Measurements from ENCODE around the gene ATP8B4. TPM values are rescaled to one million over a fixed set of nuclear protein-coding genes. Genes with fewer than 3 reads are reported as not detected.

The ATP8B4 gene
- total and polyA plus RNA-seq, 10 of the 15 experiments (the other 5 are each of a cell fraction or from before 2014, with no cell fraction given), result 0.02 to 0.94 (median 0.19) TPM

- RAD21 ChIA-PET (ENCODE audit: unreplicated experiment), result interaction anchor here (1.1 to 1.5 kb wide), 2 partner anchors 165 to 168 kb away, joined by 3 to 9 read pairs; no protein-coding TSS in a partner anchor
- Histone ChIP-seq H3K79me2 (ENCODE audit: control insufficient read depth, insufficient read depth, low read length) (no peaks in the 10 kb centered on the region), H3K4me2 (ENCODE audit: control insufficient read depth, insufficient read depth) (no peak overlapping the region), H2AFZ (ENCODE audit: control insufficient read depth, low read depth, low read length) (no peak overlapping the region), H3K27me3 (replicated peaks in 1 of 2; ENCODE audit: control insufficient read depth in 2 of 2, insufficient read depth in 2 of 2, low read length in 1 of 2) (no peaks in the 10 kb centered on the region; a peak in 1 of 4 replicates), H3K4me3 (no peak overlapping the region), H3K9me3 (replicated peaks; ENCODE audit: control insufficient read depth, insufficient read depth, low read length) (no peaks in the 10 kb centered on the region; the same call in 2 of the 3 replicates), H3K36me3 (ENCODE audit: control insufficient read depth in 2 of 2, insufficient read depth in 2 of 2, low read length in 1 of 2) (no peaks in the 10 kb centered on the region), H3K9ac (ENCODE audit: control insufficient read depth, insufficient read depth, low read length) (no peak overlapping the region), H3K4me1 (ENCODE audit: control insufficient read depth, insufficient read depth, low read length) (no peaks in the 10 kb centered on the region), H4K20me1 (ENCODE audit: control insufficient read depth, insufficient read depth) (no peaks in the 10 kb centered on the region), H3K27ac (ENCODE audit: control insufficient read depth, insufficient read depth) (no peak overlapping the region)
- no peak for DNase-seq (ENCODE audit: low read depth, low spot score)
- CTCF ChIA-PET, result interaction anchor here (0.7 to 1.8 kb wide), 3 partner anchors 17 to 895 kb away, joined by 3 to 14 read pairs (median 3); no protein-coding TSS in a partner anchor
- in situ Hi-C loops (cut with MboI) (no loop called here), intact Hi-C loops (cut with micrococcal nuclease; ENCODE audit: unreplicated experiment) (no loop called here)
- FAIRE-seq, result no peak
- no peak for ATAC-seq
- SMC1A ChIA-PET (ENCODE audit: uncharacterized antibody, unreplicated experiment), result interaction anchor here (1.0 to 4.2 kb wide), 4 partner anchors 31 to 170 kb away, joined by 3 to 18 read pairs (median 4); no protein-coding TSS in a partner anchor
- POLR2A ChIA-PET, result interaction anchor here (0.7 kb wide), 1 partner anchor 264 kb away, joined by 3 read pairs; no protein-coding TSS in a partner anchor
- 86% methylated on average over 2 of the region's 2 CpGs for WGBS (ENCODE audit: insufficient coverage, insufficient replicate concordance, low lambda C conversion rate, missing lambda C conversion rate)
- no peak for TF ChIP-seq TBL1XR1 (IDR thresholded peaks at IDR 0.05; ENCODE audit: low read depth, low read length)
- TF ChIP-seq DPF2 (IDR thresholded peaks at IDR 0.05), result no peak
- no peak for TF ChIP-seq KDM1A (IDR thresholded peaks at IDR 0.05; ENCODE audit: borderline replicate concordance)
- no peak for TF ChIP-seq FOXM1 (IDR thresholded peaks at IDR 0.05; ENCODE audit: low read depth, low read length)
- no peak for TF ChIP-seq HDAC2 (IDR thresholded peaks at IDR 0.05)
- TF ChIP-seq ESRRA (IDR thresholded peaks at IDR 0.05; ENCODE audit: low read length), result no peak
- no peak for TF ChIP-seq ZSCAN29 (IDR thresholded peaks at IDR 0.05)
- no peak for TF ChIP-seq SMAD1 (IDR thresholded peaks at IDR 0.05; ENCODE audit: low read depth, partially characterized antibody)
- TF ChIP-seq KLF5 (IDR thresholded peaks at IDR 0.05; ENCODE audit: partially characterized antibody), result no peak
- TF ChIP-seq IRF4 (IDR thresholded peaks at IDR 0.05; ENCODE audit: low read depth, low read length), result no peak
- no peak for TF ChIP-seq GABPA (IDR thresholded peaks at IDR 0.05; ENCODE audit: low read depth)
- no peak for TF ChIP-seq BCLAF1 (IDR thresholded peaks at IDR 0.05)
- TF ChIP-seq NKRF (conservative IDR thresholded peaks at IDR 0.05), result no peak
- no peak for TF ChIP-seq CHD4 (IDR thresholded peaks at IDR 0.05)
- BruUV-seq (replicated peaks), result no TSS peak
Observed at GRCh38 chr15:50151476-50151875, 32.4 kb upstream of the ATP8B4 start.

All from GM12878 (cell line).